ENCODE results near the gene PTPRG. TPM values are rescaled to one million over a fixed set of nuclear protein-coding genes. Genes with fewer than 3 reads are reported as not detected.
A peak's percentile ranks its signal among the peaks of the same experiment; 100 is the strongest.

Gene PTPRG
- total RNA-seq, 1 experiment from 2014 or later = 32.1 TPM

DNA sequence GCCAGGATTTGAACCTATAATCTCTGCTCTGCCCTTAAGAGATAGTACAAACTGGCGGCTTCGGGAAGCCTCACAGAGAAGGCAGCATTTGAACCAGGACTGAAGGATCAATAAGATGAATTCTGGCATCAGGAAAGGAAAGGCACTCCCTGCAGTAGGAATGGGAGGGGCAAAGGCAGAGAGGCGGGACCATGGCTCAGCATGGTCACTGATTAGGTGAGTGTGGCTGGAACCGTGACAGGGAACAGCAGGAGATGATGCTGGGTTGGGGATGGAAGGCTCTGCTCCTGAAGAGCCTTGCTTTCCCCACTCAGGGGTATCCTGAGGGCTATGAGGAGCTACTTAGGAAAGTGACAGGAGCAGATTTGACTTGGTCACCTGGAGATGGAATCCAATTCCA, 653.5 kb downstream of the PTPRG start:
- ATAC-seq = peak; percentile 62
- Histone ChIP-seq H3K79me2 (ENCODE audit: insufficient read depth, low read length) (no peaks in the 10 kb centered on the region), H3K4me3 (replicated peaks in 1 of 2; ENCODE audit: low read depth in 1 of 2, low read length in 2 of 2) (no peak overlapping the region), H3K9ac (ENCODE audit: low read length) (no peak overlapping the region), H3K27ac (ENCODE audit: low read depth, low read length) (no peak overlapping the region), H3K27me3 (ENCODE audit: insufficient read depth, low read length) (no peaks in the 10 kb centered on the region), H3K9me2 (ENCODE audit: insufficient read depth) (no peaks in the 10 kb centered on the region), H3K4me1 (ENCODE audit: control insufficient read depth in 1 of 2, insufficient read depth in 2 of 2, low read length in 2 of 2) (no peaks in the 10 kb centered on the region), H3K9me3 (ENCODE audit: control insufficient read depth in 1 of 2, insufficient read depth in 1 of 2, low read depth in 1 of 2, low read length in 2 of 2) (no peaks in the 10 kb centered on the region), H3K36me3 (ENCODE audit: control insufficient read depth in 1 of 2, insufficient read depth in 2 of 2, low read length in 2 of 2) (no peaks in the 10 kb centered on the region), H2AFZ (ENCODE audit: low read depth, low read length, poor library complexity, severe bottlenecking) (no peak overlapping the region), H3K4me2 (ENCODE audit: low read length) (no peak overlapping the region), H4K20me1 (ENCODE audit: insufficient read depth) (no peaks in the 10 kb centered on the region)
- POLR2A ChIA-PET = no interaction called here
- BruUV-seq (replicated peaks) = no TSS peak
- TF ChIP-seq TCF7L2 (IDR thresholded peaks at IDR 0.05; ENCODE audit: borderline replicate concordance, extremely low read depth, insufficient read depth, insufficient read length) (no peak), FOSL1 (IDR thresholded peaks at IDR 0.05; ENCODE audit: low read depth) (no peak), ELF1 (IDR thresholded peaks at IDR 0.05; ENCODE audit: borderline replicate concordance, low read depth) (no peak), ZFX (IDR thresholded peaks at IDR 0.05) (no peak), RAD21 (IDR thresholded peaks at IDR 0.05; ENCODE audit: low read depth) (no peak), SIN3A (IDR thresholded peaks at IDR 0.05; ENCODE audit: low read depth) (no peak), SP1 (IDR thresholded peaks at IDR 0.05; ENCODE audit: low read depth) (no peak), ZNF274 (IDR thresholded peaks at IDR 0.05; ENCODE audit: low read depth, low read length) (no peak)
- TF ChIP-seq, protein P1, sequence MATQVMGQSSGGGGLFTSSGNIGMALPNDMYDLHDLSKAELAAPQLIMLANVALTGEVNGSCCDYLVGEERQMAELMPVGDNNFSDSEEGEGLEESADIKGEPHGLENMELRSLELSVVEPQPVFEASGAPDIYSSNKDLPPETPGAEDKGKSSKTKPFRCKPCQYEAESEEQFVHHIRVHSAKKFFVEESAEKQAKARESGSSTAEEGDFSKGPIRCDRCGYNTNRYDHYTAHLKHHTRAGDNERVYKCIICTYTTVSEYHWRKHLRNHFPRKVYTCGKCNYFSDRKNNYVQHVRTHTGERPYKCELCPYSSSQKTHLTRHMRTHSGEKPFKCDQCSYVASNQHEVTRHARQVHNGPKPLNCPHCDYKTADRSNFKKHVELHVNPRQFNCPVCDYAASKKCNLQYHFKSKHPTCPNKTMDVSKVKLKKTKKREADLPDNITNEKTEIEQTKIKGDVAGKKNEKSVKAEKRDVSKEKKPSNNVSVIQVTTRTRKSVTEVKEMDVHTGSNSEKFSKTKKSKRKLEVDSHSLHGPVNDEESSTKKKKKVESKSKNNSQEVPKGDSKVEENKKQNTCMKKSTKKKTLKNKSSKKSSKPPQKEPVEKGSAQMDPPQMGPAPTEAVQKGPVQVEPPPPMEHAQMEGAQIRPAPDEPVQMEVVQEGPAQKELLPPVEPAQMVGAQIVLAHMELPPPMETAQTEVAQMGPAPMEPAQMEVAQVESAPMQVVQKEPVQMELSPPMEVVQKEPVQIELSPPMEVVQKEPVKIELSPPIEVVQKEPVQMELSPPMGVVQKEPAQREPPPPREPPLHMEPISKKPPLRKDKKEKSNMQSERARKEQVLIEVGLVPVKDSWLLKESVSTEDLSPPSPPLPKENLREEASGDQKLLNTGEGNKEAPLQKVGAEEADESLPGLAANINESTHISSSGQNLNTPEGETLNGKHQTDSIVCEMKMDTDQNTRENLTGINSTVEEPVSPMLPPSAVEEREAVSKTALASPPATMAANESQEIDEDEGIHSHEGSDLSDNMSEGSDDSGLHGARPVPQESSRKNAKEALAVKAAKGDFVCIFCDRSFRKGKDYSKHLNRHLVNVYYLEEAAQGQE (IDR thresholded peaks at IDR 0.05; ENCODE audit: low read depth) = no peak
- intact Hi-C loops (cut with micrococcal nuclease) = no loop called here
- no peak for DNase-seq (ENCODE audit: low read depth, low spot score)
- CTCF ChIA-PET = no interaction called here
- RAD21 ChIA-PET (ENCODE audit: low non-redundant PET in 1 of 2, low total read pairs in 2 of 2, uncharacterized antibody in 2 of 2, unreplicated experiment in 2 of 2) = no interaction called here
